HG02763 (cell line): Measurements from ENCODE around the gene GLI1.

Experiments
- ATAC-seq: cut with Tn5 transposase; IDR thresholded peaks from one replicate; pipeline ENCODE4 v1.9.1; 2021; ENCODE audit warnings: mild to moderate bottlenecking, moderate library complexity; ENCODE audit not compliant: unreplicated experiment

GLI1 gene

DNA sequence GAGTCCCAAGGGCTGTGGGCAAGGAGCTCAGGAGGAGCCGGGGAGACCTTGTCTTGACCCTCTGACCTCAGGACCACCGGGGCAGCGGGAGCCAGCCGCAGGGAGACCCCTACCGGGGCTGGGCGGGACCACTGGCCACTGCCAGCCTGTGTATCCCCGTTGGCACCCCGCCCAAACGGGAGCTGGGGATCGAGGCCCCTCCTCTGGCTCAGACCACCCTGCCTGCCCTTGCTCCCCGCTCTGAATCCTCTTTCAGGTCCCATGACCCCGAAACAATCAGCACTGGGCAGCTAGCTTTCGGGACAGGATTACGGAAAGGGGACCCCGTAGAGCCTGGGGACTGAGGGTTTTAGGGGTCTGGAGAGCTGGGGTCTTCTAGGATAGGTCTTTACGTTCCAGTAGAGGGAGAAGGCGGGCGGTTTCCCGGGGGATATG lies 1.3 kb downstream of the GLI1 start:
- ATAC-seq, result no peak

DNA sequence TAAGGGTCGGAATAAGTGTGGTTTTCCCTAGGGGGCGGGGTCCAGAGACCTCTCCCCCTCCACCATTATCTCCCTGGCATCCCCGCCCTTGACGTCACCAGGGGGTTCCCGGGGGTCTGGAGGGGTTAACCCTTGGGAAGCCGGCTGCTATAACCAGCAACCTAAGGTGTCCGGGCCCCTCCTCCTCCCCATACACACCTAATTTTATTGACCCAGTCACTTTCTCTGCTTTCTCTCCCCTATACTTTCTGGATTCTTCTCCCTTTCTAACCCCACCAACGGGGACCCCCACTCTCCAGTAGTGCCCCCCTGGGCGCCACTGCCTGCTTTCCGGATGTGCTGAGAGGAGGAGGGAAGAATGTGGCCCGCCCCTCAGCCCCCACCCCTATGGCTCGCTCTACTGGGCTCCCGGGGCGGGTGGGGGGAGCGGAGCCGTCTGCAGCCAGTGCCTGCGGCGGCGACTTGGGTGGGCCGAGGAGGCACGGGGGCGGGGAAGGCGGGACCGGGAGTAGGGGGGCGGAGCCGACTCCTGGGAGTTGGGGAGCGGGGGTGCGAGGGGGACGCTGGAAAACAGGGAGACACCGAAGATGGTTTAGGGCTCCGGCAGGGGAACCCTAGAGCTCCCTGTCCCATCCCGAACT lies 1.8 kb downstream of the GLI1 start:
- no peak for ATAC-seq

DNA sequence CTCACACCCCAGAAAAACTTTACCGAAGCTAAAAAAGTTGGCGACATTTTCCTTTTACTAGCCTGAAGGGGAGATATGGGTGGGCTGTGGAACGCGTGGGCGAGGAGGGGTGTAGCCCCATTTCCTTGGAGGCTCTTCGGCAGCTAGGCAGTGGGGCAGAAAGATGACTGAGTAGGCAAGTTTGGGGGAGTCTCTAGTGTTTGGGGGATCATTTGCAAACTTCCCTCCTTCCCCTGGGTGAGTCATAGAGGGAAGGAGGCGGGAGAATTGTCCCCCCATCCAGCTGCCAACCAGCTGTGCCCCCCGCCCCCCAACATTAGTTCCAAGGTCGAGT lies 2.3 kb downstream of the GLI1 start:
- ATAC-seq, result no peak

DNA sequence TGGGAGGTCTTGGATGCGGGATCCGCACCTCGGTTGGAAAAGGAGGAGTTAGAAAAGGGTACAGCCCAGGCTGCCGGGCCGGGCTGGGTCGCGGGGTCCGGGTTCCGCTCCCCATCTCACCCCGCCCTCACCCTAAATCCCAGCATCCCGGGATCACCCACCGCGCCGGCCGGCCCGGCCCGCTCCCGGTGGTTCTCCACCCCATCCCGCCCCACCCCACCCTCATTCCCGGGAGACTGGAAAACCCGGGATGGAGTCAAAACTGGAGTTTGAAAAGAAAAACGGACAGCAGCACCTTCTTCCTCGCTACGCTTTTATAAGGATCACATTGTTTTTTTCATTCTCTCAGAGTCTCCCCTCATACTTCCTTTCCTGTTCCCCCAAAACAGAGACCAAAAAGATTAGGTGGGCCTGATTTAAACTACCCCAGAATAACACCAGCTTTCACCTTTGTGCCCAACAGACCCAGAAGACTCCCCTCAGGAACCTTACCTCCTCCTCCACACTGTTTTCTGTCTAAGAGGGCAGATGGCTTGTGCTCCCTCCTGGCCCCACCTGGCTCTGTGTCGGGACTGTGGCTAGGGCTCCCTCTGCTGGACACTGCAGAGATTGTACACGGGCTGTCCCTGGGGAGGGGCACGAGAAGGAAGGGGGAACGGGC lies 2.8 kb downstream of the GLI1 start:
- ATAC-seq, result peak; percentile 62

DNA sequence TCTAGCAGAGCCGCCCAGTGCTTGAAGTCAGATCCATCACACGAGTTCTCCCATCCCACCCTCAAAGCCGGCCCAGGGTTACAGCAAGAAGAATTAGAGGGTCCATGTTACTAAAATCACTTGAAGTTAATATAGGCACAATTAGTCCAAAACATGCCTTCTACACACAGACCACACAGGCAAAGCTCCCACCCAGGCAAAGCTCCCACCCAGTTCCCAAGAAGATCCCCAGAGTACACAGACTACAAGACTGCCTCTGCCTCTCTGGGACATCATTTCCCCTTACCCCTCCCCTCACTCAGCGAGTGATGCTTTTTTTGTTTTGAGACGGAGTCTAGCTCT lies 3.3 kb downstream of the GLI1 start:
- ATAC-seq, result no peak

DNA sequence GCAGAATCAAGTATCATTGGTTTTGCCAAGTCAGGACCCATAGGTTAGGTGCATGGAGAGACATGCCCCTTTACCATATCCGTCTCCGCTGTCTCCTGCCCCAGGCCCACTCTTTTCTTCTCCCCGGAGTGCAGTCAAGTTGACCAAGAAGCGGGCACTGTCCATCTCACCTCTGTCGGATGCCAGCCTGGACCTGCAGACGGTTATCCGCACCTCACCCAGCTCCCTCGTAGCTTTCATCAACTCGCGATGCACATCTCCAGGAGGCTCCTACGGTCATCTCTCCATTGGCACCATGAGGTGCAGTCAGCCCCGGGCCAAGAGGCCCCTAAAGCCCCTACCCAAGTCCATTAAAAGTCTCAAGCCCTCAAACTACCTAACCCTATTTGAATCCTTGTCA lies 5.0 kb downstream of the GLI1 start:
- ATAC-seq, result no peak

DNA sequence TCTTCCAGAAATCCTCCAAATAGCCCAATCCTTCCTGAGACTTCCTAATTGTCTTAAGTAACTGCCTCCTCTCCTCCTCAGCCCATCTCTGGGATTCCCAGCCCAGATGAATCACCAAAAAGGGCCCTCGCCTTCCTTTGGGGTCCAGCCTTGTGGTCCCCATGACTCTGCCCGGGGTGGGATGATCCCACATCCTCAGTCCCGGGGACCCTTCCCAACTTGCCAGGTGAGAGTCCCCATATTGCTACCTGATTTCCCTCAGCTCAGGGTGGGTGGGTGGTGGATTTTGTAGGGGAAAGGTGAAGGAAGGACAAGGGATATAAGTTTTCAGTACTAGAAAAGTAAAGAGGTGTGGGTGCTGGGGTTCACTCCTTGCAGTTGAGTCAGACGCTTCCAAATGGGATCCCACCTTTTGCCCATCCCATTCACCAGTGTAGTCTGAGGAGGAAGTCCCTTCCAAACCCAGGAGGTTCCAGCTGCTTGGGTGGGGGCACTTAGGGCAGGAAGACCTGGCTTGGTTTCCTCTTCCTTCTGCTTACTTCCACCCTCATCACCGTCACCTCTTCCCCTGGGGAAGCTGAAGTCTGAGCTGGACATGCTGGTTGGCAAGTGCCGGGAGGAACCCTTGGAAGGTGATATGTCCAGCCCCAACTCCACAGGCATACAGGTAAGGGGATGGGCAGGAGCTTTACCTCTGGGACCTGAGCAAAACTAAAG lies 5.6 kb downstream of the GLI1 start:
- no peak for ATAC-seq

DNA sequence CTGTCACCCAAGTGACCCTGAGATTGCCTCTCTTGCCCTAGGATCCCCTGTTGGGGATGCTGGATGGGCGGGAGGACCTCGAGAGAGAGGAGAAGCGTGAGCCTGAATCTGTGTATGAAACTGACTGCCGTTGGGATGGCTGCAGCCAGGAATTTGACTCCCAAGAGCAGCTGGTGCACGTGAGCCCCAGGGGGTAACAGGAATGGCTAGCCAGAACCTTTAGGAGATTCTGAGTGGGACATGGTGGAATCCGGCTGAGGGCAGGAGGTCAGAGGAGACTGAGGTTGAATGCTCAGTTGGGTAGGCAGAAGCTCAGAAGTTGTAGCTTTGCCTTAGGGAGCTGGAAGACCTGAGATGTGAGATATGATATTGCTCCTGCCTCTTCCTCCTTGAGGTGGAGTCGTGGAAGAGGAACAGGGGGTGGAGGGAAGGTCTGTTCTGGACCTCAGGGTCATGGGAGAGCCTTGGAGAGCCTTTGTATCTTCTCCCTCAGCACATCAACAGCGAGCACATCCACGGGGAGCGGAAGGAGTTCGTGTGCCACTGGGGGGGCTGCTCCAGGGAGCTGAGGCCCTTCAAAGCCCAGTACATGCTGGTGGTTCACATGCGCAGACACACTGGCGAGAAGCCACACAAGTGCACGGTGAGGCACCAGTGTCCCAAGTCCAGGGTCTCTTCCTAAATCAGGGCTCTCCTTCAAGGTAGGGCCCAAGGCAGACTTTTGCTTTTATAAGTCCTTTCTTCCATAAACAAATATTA lies 6.3 kb downstream of the GLI1 start:
- no peak for ATAC-seq

DNA sequence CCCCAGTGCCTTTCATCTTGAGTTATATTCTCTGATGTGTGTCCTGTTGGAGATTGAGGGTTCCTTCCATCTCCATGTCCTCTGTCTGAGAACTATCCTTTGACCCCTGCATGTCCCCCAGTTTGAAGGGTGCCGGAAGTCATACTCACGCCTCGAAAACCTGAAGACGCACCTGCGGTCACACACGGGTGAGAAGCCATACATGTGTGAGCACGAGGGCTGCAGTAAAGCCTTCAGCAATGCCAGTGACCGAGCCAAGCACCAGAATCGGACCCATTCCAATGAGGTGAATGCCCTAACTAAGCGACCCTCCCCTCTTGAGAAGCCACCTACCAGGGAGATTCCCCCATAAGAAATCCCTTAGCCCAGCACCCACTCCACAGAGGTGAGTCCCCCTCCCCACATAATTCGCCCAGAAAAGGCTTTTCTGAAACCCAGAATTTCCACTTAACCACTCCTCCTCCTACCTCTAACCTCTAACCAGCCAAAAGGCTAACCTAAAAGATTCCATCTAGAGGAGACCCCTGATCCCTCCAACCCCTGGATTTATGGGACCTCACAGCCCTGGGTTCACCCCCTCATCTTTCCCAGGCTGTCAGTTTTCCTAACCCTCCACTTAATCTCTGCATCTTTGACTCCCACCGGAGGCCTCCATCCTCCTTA lies 7.8 kb downstream of the GLI1 start:
- ATAC-seq, result no peak

DNA sequence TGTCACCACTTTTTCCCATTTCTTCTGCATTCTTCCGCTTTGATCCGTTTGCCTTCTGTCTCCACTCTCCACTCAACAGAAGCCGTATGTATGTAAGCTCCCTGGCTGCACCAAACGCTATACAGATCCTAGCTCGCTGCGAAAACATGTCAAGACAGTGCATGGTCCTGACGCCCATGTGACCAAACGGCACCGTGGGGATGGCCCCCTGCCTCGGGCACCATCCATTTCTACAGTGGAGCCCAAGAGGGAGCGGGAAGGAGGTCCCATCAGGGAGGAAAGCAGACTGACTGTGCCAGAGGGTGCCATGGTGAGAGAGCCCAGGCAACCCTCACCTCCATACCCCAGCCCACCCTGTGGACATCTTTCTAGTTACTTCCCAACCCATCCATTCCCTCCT lies 8.3 kb downstream of the GLI1 start:
- ATAC-seq, result no peak

DNA sequence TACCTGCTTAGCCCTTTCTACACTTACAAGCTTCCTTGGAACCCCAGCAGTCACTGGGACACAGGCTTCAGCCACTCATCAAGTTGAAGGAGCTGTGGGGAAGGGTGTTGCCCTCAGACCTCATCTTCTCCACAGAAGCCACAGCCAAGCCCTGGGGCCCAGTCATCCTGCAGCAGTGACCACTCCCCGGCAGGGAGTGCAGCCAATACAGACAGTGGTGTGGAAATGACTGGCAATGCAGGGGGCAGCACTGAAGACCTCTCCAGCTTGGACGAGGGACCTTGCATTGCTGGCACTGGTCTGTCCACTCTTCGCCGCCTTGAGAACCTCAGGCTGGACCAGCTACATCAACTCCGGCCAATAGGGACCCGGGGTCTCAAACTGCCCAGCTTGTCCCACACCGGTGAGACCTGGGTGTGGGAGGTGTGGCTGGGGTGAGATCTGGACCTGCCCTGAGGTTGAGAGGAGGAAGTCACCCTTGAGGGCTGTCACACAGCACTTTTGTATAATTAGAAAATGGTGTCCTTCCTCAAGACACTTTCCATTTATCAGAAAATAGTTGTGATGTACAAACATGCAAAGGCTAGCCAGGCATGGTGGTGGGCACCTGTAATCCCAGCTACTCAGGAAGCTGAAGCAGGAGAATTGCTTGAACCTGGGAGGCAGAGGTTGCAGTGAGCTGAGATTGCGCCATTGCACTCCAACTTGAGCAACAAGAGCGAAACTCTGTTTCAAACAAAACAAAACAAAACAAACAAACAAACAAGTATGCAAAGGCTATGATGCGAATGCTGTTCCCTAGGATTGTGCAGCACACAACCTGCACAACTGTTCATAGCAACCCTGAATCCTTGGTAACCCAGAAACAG lies 9.9 kb downstream of the GLI1 start:
- no peak for ATAC-seq

DNA sequence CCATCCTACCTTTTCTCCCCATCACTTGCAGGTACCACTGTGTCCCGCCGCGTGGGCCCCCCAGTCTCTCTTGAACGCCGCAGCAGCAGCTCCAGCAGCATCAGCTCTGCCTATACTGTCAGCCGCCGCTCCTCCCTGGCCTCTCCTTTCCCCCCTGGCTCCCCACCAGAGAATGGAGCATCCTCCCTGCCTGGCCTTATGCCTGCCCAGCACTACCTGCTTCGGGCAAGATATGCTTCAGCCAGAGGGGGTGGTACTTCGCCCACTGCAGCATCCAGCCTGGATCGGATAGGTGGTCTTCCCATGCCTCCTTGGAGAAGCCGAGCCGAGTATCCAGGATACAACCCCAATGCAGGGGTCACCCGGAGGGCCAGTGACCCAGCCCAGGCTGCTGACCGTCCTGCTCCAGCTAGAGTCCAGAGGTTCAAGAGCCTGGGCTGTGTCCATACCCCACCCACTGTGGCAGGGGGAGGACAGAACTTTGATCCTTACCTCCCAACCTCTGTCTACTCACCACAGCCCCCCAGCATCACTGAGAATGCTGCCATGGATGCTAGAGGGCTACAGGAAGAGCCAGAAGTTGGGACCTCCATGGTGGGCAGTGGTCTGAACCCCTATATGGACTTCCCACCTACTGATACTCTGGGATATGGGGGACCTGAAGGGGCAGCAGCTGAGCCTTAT lies 10.8 kb downstream of the GLI1 start:
- no peak for ATAC-seq

DNA sequence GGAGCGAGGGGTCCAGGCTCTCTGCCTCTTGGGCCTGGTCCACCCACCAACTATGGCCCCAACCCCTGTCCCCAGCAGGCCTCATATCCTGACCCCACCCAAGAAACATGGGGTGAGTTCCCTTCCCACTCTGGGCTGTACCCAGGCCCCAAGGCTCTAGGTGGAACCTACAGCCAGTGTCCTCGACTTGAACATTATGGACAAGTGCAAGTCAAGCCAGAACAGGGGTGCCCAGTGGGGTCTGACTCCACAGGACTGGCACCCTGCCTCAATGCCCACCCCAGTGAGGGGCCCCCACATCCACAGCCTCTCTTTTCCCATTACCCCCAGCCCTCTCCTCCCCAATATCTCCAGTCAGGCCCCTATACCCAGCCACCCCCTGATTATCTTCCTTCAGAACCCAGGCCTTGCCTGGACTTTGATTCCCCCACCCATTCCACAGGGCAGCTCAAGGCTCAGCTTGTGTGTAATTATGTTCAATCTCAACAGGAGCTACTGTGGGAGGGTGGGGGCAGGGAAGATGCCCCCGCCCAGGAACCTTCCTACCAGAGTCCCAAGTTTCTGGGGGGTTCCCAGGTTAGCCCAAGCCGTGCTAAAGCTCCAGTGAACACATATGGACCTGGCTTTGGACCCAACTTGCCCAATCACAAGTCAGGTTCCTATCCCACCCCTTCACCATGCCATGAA lies 11.5 kb downstream of the GLI1 start:
- no peak for ATAC-seq

DNA sequence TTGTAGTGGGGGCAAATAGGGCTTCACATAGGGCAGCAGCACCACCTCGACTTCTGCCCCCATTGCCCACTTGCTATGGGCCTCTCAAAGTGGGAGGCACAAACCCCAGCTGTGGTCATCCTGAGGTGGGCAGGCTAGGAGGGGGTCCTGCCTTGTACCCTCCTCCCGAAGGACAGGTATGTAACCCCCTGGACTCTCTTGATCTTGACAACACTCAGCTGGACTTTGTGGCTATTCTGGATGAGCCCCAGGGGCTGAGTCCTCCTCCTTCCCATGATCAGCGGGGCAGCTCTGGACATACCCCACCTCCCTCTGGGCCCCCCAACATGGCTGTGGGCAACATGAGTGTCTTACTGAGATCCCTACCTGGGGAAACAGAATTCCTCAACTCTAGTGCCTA lies 12.1 kb downstream of the GLI1 start:
- no peak for ATAC-seq

DNA sequence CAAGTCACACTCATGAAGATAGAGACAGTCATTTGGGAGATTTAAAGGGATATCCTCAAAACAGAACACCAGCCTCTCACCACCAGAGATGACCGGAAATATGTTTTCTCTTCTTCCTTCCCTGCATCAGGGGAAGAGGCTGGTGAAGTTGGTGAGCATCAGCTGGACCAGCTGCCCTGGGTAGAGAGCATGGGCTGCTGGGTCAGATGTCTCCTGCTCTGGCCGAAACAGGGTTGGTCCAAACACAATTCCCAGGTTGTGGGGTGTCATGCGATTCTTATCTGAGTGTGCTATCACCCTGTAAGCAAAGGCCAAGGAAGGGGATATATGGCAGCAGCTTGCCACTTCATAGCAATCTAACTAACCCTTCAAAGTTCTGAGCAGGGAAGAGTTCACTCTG lies 12.8 kb downstream of the GLI1 start:
- no peak for ATAC-seq

DNA sequence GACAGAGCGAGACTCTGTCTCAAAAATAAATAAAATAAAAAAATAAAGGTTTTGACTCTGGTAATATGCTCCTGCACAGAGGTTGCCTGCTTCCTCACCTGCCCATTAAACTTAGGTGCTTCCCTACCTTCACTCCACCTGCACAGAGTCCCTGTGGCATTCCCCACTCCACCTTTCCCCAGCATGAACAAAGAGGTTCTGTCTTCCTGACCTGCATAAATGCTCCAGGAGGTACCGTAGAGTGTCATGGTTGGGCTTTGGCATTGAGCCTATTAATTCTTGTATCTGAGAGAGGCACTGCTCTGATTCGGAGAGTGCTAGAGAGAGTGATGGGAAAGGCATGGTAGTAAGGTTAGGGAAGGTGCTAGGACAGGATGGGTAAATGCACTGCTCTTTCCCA lies 13.8 kb downstream of the GLI1 start:
- no peak for ATAC-seq

DNA sequence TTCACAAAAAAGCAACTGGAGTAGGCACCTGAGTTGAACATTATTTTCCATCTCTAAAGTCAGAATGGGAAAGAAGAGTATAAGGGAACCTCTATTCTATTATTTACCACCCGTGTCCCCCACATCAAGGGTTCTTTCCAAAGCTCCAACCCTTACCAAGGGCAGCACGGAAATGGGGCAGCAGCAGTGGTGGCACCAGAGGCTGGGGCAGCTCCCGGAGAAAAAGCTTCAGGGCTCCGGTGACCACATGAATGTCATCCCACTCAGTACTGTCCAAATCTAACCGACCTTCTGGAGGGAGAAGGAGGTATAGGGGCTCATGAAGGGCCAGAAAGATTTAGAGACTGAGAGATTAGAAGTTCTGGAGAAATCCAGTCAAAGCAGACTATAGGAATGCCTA lies 14.3 kb downstream of the GLI1 start:
- ATAC-seq, result no peak

DNA sequence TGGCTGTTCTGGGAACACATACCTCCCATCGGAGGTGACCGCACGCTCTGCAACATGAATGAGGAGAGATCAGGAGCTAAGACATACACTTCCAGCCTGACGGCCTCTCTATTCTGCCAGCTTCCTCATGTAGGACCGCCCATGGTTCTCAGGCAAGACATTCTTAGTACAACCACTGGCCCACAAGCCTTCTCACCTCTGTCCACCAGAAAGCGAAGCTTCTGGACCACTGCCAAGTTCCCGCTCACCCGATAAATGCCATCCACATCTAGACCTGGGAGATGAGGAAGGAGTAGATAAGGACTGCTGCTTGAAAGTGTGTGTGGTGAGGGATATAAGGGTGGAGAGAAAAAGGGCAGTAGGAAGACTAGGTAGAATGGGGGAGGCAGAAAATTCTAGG lies 14.8 kb downstream of the GLI1 start:
- ATAC-seq, result no peak

DNA sequence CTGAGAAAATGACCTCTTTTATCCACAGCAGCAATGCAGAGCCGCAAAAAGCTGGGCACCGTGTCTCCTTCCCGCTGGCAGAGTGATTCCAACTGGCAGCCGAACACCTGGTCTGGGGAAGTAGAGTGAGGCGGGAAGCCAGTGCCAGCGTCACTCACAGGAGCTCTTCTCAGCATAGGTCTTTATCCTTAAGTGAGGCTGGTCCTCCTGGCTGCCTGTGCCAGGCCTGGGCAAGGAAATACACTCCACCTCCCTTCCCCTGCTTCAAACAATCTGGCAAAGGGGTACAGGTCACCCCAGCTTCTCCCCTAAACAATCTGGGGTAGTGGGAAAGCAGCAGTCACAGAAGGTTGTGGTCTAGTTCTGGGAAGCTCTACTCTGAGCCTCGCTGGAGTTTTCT lies 15.3 kb downstream of the GLI1 start:
- ATAC-seq, result no peak
